Superior temporal gyrus (tissue), 1 donor: ENCODE results near the gene SLC31A2.
"Not testable (repeated sequence)": the region's sequence is repeated elsewhere in the genome, so short reads cannot be mapped to it uniquely, and the experiment has no call there.

Experiments
- DNase-seq: peaks from one replicate; pipeline ENCODE4 v3.0.0-alpha.2; 2016; ENCODE audit errors: extremely low spot score

The SLC31A2 gene, protein sequence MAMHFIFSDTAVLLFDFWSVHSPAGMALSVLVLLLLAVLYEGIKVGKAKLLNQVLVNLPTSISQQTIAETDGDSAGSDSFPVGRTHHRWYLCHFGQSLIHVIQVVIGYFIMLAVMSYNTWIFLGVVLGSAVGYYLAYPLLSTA

DNA sequence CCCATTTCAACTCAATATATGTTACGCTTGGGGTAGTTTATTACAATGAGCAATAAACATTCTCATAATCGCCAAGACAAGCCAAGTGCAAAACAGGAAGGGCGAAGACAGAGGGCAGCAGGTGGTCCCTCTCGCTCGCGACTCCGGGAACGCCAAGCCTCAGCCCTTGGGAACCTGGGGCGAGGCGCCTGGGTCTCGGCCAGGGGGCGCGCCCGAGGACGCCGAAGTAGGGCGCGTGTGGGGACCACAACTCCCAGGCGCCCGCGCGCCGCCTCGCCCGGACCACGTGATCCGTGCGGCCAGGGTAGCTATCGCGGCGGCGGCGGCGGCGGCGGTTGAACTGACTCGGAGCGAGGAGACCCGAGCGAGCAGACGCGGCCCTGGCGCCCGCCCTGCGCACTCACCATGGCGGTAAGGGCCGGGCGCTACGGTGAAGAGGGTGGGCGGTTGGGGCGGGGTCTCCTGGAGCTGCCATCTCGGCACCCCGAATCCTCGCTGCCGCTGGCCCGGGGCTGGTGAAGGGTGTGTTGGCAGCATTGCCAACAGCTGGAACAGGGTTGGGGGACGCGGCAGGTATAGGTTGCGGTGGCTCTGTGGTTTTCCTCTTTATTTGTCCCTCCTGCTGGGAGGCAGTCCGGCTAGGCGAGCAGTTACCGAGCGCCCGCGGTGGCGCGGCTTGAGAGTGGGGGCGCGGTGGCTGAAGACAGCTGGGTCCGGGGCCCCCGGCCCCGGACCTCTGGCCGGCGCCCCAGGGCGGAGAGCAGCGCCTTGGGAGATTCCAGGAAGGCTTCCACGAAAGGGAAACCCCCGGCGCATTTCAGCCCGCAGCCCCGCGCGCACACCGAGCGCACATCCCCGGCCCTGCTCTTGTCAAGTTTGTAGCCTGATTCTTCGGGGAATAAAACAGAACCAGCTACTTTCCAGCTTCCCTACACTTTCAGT is at the start of gene SLC31A2:
SLC31A2 (plus strand) TSS at position 338 of the 942 bp plus-strand sequence; CDS start at position 406, 68 bp downstream.
- DNase-seq: peak; percentile 91

DNA sequence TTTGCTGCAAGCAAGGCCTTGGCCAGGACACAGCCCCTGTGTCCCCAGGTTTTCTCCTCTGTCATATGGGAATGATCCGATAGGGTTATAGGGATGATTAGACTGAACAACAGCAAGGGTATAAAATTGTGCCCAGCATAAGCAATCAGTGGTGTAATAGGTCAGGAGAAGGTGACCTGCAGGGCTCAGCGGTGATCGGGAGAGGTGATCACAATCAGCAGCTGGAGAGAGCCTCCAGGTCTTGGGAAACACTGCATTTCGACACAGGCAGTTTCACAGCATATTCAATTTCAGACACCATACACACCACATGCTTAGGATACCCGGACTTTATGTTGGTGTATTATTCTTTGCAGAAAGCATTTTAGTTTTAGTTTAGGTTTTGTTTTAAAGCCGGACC is 45.5 kb upstream of the SLC31A2 start:
- not testable (repeated sequence) for DNase-seq

DNA sequence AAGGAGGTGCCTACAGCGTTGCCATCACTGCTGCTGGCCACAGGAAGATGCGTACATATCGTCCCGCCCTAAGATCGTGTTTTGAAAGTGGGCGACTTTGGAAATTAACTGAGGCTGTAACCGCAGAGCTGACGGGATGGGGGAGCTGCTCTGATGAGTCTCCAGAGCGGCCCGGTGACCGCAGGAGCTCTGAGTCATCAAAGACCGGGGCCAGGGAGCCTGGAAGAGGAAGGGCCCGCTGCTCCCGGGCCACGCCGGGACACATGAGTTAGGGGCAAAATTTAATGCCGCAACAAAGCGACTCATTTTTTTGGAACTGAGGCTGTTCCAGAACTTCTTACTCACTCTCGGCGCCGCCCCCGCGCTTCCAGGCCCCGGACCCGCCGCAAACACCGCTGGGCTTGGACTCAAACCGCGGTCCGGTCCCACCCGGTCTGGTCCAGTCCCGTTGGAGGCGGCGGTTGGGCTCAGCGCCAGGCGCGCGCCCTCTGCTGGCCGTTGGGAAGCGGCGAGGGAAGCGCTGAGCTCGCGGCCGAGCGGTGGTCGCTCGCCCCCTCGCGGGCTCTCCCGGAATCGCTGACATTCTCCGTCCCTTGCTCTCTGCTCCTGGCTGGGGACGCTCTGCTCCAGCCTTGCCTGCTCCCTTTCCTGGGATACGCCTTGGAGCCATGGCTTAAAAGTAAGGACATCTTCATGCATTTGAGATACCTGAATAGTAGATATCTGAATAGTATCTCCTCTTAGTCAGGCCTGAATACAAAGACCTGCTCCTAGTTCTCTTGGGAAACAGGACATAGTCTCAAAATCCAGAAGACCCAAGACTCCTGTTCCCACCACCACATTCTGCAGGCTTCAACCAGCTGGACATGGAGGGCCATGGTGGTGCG is 39.5 kb upstream of the SLC31A2 start:
- DNase-seq: peak; percentile 54

DNA sequence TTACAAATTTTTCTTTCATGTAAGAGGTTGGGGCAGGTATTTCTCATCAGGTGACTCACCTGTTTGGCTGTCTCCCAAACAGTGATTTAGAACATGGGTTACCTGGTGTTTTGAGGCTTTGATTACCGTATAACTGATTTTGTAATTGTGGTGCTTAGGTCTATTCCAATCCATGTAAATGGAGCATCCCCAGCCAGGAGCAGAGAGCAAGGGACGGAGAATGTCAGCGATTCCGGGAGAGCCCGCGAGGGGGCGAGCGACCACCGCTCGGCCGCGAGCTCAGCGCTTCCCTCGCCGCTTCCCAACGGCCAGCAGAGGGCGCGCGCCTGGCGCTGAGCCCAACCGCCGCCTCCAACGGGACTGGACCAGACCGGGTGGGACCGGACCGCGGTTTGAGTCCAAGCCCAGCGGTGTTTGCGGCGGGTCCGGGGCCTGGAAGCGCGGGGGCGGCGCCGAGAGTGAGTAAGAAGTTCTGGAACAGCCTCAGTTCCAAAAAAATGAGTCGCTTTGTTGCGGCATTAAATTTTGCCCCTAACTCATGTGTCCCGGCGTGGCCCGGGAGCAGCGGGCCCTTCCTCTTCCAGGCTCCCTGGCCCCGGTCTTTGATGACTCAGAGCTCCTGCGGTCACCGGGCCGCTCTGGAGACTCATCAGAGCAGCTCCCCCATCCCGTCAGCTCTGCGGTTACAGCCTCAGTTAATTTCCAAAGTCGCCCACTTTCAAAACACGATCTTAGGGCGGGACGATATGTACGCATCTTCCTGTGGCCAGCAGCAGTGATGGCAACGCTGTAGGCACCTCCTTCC is 37.9 kb upstream of the SLC31A2 start:
- DNase-seq: peak; percentile 20

DNA sequence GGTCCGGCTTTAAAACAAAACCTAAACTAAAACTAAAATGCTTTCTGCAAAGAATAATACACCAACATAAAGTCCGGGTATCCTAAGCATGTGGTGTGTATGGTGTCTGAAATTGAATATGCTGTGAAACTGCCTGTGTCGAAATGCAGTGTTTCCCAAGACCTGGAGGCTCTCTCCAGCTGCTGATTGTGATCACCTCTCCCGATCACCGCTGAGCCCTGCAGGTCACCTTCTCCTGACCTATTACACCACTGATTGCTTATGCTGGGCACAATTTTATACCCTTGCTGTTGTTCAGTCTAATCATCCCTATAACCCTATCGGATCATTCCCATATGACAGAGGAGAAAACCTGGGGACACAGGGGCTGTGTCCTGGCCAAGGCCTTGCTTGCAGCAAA is 32.0 kb upstream of the SLC31A2 start:
- not testable (repeated sequence) for DNase-seq

DNA sequence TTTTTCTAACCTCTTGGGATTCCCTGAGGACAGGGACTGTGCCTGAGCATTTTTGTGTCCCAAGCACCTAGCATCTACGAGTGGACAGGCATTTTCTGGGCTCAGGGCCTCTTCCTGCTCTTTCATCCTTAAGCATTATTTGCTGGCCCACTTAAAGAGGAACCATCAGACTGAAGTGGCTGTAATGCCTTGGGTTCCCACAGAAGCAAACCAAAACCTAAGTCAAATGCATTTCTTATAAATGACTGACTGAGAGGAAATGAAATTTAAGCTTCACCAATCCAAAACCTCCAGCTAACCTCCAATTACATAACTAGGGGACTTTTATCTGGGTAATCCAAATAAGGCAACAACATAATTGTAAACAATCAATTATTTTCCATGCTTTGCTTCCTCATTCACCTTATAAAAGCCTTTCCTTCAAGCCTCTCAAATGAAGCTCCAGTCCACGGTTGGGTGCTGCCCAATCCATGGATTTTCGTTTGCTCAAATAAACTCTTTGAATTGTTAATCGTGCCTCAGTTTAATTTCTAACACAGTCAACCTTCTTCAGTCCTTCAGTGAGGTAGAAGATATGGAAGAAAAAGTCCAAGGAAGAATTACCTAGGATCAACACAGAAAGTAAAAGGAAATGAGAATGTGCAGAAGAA is 25.3 kb upstream of the SLC31A2 start:
- DNase-seq: no peak

DNA sequence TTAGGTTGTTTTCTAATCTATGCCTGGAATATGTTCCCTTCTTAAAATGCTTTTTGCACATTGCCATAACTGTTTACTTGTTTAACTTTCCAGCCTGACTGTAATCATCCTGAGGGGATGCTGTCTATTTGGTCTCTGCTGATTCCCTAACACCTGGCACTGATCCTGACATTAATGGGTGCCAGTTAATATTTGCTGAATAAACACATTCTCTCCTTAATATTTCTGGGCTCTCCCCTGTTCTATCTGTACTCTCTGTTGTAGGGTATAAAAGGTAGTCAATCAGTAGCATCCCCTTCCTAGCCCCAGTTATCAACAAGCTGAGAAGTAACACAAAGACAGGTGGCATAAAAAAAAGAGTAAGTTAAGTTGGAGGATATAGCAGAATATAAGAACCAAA is 21.3 kb upstream of the SLC31A2 start:
- DNase-seq: no peak

DNA sequence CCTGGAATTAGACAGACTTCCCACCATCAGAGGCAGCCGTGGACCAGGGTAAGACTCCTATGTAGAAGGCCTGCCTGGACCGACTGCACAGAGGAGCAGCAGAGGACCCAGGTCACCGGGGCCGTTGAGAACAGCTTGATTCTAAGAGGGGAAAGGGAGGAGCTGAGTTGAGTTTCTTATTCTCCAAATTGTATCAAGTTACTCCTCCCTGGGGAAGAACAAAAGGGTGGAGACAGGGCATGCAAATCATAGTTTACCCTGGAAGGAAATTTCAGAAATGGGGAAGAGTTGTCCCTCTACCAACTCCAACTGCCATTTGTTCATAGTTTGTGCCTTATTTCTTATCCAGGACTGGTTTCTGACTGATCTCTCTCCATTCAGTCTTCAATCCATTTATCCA is 20.9 kb upstream of the SLC31A2 start:
- no peak for DNase-seq

DNA sequence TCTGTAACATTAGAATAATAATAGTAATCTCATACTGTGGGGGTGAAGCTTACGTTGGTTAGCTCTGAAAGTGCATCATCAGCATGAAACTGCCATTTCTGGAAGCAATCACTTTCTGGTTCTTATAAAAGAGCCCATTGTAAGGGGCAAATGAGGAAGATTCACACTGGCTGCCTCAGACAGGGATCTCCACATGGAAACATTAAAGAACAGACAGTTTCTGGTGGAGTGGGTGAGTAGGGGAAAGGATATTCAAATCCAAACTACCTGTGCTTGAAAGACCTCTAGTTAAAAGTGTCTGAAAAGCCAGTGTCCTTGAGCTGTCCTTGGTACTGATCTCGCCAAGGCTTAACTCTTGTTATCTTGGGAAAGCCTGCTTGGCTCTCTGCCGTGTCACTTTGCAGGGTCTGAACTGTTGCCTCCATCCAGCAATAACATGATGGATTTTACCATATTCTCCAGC is 19.1 kb upstream of the SLC31A2 start:
- peak; percentile 75 for DNase-seq

DNA sequence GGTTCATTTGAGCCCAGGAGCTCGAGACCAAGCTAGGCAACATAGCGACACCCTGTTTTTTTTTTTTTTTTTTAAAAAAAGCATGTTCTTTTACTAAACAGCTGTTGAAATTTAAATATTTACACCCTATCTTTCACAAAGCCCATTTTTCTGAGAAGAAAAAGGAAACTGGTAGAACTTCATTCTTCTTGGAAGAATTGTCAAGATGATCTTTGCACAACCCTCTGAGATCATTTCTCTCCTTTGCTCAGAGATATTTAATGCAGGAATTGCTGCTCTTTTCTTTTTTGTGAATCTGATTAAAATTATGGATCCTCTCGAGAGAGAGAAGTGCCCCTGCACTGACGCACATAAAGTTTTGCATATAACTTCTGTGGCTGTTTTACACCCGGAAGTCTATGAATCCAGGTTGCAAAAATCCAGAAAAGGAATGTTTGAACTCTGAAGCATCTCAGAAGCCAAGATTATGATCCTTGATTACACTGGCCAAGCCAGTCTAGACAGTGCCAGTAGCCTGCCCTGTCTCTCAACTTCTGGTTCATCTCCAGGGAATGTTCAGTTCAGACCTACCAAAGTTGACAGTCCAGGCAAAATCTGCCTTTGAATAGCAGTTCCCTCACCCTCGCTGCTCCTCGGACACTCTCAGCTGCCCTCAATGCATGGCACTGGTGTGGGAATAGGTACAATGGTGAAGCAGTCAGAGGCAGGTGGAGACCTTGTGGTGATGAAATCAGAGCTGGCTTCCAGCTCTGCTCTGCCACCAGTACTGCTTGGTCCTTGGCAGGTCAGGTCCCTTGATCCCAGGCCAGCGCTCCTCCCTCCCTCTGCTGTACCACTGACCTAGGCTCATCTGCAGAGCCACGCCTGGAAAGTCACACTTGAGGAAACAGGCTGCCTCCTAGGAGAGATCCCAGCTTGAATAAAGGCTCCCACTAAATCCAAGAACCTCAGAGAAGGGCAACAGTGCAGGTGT is 13.3 kb upstream of the SLC31A2 start:
- no peak for DNase-seq

DNA sequence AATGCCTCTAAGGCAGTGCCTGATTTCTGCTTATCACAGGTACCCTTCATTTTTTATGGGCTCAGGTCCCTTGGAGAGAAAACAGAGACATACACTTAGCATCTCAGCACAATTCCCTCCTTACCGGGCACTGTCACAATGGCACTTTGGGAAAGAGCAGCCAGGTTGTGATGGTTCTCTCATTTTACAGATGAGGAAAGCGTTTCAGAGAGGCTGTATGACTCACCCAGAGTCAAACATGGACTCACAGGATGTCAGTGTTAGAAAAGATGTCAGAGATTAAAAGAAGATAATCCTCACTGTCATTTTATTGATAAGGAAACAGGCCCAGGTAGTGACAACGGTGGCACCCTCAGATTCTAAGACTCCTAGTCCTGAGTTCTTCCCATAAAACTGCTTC is 12.0 kb upstream of the SLC31A2 start:
- no peak for DNase-seq

DNA sequence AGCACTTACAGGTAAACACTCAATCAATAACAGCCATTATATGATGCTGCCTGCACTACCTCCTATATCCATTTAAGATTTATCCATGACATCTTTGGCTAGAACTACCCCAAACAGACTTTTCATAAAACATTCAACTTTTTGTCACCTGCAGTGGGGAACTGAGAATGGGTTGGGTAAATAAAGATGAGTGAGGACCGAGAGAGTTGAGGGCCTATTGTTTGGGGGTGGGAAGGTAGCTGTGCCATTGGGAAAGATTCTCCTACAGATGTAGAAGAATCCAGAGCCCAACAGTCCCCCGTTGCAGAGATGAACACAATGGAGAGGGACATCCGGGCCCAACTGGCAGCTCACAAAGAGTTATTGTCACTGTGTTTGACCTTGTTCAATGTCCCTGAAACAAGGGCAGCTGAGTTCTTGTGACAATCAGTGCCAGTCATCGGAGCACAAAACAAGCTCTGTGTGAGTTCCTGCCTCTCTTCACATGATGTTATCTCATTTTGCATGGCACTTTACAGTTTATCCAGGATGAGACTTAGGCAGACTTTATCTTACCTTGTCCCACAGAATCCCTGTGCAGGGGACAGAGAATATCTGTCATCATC is 11.5 kb upstream of the SLC31A2 start:
- peak; percentile 98 for DNase-seq

DNA sequence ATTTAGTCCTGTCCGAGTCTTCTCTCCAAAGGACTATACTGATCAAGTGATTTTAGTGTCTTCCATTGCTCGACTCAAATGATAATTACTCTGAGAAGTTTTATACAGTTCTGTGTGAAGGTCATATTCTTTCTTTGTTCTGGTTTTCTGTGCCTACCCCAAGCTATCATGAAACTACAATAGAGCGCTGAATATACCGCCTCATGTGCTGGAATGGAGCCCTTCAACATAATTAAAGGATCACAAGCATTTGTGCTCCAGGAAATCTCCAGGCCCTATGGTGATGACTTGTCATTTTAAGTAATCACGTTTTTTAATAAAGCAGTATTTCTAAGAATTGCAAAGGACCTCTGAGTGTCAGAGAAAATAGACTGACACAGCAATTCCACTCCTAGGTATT is 10.9 kb upstream of the SLC31A2 start:
- DNase-seq: peak; percentile 82

DNA sequence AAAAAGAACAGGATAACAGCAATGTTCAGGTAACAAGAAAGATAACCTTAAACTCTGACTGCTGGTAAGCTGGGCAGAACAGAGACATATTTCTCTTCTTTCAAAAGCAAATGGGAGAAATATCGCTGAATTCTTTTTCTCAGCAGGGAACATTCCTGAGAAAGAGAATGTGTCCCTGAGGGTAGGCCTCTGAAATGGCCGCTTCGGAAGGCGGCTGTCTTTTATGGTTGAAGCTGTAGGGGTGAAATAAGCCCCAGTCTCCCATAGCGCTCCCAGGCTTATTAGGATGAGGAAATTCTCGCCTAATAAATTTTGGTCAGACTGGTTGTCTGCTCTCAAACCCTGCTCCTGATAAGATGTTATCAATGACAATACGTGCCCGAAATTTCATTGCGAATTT is 9.9 kb upstream of the SLC31A2 start:
- DNase-seq: not testable (repeated sequence)

DNA sequence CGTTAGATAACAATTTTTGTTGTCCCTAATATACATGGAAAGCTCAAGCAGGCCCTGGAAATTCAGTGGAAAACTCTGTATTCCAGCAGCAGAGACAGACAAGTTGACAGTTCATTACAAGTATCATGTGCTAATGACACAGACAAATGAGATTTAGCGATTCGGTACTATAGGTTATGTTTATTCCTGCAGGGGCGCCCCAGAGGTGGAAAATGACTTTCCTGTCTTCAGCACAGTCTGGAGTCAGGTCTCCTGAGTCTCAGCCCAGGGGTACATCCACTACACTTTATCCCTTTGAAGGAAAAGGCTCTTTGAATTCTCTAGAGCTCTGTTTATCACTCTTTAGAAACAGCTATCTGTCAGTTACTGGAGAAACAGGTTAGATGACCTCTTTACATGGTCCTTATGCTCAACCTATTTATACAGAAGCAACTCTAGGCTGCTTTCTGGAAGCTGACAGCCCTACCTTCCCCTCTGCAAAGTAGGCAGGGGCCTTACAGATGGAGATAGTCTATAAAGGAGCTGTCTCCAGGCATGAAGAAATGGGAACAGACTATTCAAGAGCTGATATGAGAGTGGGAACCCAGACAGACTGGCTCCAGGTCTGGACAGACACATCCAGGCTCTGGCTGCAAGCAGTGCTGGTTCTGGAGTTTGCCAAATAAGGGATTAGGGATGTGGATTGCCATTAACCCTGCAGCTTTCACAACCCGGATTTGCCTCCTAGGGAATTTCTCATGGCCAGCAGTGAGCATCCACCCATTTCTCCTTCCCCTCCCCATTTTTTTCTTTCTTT is 7.2 kb upstream of the SLC31A2 start:
- no peak for DNase-seq

DNA sequence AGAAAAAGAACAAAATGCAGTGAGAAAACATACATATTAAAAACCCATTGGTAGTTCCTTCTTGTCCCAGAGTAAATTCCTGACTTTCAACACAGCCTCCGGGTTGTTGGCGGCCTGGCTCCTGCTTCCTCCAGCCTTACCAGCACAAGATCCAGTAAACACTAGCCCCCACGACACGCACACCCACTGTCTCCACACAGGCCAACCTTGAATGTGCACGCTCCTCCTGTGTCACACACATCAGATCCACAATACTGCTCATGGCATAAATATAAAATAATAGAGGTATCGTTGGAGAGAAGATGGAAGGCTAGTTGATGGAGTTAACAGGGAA is 2.5 kb upstream of the SLC31A2 start:
- DNase-seq: no peak

DNA sequence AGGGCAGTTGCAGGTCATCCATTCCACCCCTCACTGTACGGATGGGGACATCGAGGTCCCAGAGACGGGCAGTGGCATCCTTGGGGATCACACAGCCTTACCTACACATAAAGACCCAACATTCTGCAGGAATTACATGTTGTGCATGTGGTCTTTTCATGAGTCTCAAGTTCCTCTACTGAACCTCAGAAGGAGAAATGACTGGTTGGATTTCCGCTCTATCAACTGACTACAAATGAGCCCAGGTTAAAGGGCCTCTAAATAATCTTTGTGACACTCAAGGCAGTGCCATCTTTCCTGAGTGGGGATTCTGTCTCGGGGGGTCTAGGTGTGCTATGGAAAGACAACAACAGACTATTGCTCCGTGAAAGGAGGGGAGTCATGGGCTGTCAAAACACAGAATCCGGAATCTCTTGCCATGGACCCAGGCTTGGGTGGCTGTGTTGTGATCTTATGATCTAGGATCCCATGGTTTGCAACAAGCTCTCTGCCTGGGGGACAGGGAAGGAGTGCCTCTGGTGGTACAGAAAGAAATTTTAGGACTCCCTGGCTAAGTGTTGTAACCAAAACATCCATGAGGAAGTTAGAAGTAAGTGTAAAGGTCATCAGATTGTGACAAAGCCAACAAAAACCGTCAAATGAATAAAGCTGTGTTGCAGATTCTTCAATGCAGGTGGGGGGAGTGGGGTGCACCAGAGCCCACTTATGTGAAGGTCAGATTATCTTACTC is 1.9 kb upstream of the SLC31A2 start:
- no peak for DNase-seq

DNA sequence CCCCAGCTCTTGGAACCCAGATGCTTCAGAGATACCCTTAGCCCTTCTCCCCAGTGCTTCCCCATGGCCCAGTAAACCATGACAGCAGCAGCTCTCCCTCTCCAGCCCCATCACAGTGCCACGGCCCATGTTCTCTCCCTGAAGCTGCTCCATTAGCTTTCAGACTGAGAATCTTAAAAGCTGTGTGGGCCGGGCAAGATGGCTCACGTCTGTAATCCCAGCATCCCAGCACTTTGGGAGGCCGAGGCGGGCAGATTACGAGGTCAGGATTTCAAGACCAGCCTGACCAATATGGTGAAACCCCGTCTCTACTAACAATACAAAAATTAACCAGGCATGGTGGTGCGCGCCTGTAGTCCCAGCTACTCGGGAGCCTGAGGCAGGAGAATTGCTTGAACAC is 1.2 kb upstream of the SLC31A2 start:
- DNase-seq: not testable (repeated sequence)
